OCI-M1 (cell line): ENCODE data around the gene DIP2C.
"Not testable (repeated sequence)": the region's sequence is repeated elsewhere in the genome, so short reads cannot be mapped to it uniquely, and the experiment has no call there.

Experiments
- DNase-seq: peaks from one replicate; lab custom pipeline; 2025; lab: John Stamatoyannopoulos, UW

The DIP2C gene

DNA sequence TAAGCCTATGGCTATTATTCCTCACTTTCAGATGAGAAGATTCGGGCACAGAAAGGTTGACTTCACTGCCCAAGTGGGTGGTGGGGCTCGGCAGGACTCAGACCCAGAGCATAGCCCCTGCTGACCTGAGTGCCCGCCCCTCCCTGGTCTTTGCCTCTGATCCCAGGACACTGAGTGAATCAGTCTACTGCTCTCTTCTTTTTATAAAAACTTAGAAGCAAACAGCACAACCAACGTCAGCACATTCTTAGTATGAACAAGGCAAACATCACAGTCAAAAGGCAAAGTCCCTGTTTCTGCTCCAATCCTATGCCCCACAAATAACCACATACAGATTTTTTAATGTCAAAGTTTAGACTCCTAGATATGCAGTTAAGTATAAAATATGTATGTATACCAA is 316.5 kb downstream of the DIP2C start:
- DNase-seq: no peak

DNA sequence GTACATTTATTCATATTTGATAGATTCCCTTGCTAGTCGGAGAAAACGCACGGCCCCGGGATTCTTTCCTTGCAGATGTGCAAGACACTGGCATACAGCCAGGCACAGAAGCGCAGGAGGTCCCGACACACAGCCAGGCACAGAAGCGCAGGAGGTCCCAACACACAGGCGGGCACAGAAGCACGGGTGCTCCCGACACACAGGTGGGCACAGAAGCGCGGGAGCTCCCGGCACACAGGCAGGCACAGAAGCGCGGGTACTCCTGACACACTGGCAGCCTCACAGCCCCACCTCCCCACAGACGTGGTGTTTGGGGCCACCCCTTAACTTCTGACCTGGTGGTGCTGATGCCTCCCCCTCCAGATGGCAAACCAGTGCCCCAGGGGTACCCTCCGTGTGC is 316.9 kb downstream of the DIP2C start:
- no peak for DNase-seq

DNA sequence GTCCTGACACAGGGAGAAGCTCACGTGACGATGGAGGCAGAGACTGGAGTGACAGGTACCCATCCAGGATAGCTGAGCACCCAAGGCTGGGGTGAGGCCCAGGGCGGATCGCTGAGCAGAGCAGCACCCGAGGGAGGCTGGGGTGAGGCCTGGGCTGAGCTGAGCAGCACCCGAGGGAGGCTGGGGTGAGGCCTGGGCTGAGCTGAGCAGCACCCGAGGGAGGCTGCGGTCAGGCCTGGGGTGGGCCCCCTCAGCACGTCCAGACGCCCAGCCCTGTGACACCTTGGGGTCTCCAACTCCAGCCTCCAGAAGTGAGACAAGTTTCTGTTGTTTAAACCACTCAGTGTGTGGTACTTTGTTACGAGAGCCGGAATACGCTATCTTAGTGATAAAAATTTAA is 318.0 kb downstream of the DIP2C start:
- no peak for DNase-seq

DNA sequence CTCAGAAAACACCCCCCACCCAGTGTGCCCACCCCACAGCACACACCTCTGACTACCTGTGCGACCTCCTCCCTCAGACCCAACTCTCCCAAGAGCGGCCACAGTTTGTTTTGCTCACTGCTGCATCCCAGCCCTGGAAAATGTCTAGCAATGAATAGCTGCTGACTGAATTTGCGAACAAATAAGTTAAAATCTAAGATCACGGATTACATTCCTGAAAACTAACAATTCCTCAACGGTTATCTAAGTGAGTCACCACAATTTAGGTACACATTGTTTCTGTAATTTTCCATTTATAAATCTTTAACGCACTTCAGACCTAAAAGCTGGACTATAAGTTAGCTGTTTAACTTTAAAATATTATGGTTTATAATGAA is 319.0 kb downstream of the DIP2C start:
- no peak for DNase-seq

DNA sequence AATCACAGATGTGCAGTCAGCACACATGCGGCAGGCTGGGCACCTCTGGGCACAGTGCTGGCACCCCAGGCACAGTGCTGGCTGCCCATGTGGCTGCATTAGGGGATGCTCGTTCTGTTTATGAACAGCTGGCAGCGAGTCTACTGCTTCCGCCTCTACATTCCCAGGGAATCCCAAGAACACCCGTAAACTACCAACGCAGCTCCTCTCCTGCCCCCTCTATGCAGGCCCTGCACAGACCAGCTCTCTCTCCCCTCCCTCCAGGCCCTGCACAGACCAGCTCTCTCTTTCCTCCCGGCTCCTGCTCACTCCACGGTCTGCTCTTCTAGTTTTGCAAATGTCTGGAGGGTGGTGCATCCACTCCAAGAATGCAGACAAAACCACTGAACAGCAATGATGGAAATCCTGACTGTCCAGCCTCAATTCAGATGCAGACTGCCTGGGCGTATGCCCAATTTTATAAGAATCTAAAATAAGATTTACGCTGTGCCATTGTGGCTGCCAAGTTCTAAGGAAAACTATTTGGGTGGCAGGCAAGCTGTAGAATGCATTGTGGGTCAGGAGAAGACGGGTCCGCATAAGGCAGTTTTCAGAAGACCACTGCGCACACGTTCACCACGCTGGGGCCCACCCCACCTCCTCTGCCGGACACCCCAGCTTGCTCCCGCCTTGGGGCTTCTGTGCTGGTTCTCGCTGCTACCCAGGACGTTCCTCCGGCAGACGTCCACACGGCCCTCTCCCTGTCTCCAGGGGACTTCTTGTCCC is 319.6 kb downstream of the DIP2C start:
- no peak for DNase-seq

DNA sequence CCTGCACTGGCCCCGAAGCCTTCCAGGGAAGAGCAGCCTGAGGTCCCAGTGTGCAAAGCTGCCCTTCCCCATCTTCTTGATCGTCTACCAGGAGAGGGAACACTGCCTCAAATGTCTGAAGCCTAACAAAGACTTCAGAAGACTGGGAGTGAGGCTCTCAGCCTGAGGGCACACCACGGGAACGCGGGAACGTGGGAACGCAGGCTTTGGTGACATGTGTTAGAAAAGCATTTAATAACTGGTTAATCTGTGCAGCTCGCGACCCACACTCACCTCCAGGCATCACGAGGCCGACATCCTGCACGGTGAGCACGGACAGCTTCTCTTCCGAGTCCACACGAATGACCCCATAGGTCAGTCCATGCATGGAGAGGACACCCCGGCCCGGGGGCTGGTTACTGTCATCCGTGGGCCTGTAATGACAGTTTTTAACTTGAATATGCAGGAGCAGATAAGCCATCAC is 320.2 kb downstream of the DIP2C start:
- no peak for DNase-seq

DNA sequence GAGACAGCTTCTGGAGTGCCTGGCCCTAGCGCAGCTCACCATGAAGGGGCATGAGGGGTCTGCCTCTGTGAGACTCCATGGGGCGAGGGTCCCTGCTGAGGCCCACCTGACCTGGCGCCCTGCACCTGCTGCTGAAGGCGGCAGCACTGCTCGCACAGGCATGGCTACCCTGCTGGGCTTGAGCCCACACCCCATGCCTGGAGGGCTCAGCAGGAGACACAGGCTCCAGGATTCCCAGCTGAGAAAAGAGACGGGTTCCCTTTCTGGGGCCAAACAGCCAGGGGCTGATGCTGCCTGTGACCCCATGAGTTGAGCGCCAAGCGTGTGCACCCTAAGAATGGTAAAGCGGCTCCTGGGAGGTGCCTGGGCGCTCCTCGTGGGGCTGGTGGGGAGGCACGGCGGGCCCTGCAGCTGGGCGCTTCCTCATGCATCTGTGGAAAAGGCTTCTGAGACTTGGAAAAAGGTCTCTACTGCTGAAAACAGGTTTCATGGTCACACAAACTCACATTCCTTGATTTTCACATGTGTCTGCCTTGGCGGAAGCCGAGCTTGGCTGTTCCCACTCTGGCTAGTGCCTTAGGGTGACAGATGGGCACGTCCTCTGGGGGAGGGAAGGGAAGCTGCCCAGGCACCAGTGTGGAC is 320.8 kb downstream of the DIP2C start:
- DNase-seq: no peak

DNA sequence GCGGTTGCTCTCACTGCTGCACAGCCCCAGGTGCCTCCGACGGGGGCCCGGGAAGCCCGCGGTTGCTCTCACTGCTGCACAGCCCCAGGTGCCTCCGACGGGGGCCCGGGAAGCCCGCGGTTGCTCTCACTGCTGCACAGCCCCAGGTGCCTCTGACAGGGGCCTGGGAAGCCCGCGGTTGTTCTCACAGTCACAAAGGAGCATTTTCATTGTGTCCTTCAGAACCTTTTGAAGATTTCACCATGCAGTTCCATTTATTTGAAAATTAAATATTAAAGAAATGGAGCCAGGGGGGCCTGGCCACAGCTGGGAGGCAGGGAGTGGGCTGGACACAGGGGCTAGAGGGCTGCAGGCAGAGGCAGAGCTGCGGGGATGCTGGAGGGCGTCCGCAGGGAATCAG is 321.4 kb downstream of the DIP2C start:
- DNase-seq: not testable (repeated sequence)

DNA sequence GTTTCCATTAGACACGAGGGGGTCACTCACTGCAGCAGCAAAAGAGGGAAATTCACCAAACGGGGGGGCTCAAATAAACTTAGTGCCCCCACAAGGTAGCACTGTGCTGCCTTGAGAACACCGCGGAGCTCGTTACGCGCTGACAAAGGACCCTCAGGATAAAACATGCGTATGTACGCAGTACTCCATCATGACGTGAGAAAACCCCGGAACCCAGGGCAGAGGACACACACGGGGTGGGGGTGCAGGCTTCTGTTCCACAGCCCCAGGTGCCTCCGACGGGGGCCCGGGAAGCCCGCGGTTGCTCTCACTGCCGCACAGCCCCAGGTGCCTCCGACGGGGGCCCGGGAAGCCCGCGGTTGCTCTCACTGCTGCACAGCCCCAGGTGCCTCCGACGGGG is 321.8 kb downstream of the DIP2C start:
- no peak for DNase-seq

DNA sequence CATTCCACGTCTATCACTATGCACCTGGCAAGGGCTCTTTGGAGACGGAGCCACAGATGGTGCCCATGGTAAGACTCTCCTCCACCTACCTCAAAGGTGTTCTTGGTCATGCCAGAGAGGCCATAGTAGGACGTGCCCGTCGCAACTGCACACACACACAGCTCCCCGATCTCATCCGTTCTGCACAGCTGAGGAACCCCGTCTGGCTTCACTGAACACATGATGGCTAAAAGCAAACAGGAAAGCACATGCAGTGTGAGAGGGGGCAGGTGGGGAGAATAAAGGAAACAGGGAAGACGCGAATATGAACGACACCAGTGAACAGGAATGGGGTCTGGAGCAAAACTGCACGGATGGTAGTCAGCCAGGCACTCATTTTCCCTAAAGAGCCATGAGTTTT is 323.3 kb downstream of the DIP2C start:
- no peak for DNase-seq

DNA sequence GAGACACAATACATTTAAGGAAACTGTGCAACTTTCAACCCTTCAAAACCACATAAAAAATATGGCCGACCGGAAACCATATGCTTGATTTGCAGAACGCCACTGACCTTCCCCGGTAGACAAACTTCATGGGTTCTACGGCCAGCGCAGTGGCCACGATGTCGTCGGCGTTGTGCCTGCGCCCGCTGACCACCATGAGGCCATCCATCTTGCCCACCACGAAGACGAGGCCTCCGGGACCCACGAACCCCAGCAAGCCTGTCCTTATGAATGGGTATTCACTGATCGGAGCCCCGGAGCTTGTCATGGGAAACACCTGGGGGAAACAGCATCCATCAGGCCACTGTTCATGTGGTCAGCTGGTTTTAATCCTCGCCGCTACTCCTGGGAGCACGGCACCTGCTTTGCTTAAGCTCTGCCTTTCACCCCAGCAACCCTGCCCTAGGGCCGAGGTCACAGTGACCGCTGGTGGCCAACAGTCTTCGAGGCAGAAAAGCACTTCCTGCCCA is 325.1 kb downstream of the DIP2C start:
- no peak for DNase-seq

DNA sequence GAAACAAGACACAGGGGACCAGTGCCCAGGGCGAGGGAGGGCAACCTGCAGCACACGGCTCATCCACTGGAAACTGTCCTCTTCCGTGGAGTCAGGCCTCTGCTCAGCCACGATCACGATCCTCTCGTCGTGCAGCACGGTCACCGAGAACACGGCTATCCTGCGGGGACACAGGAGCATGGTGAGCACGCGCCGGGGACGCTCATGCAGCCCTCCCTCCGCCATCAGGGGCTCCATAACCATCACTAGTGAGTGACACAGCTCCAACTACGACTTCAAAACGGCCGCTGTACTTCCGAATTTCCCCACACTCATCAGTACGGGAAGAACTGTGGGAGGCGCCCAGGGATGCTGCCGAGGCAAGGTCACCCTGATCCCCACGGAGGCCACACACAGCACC is 326.3 kb downstream of the DIP2C start:
- no peak for DNase-seq

DNA sequence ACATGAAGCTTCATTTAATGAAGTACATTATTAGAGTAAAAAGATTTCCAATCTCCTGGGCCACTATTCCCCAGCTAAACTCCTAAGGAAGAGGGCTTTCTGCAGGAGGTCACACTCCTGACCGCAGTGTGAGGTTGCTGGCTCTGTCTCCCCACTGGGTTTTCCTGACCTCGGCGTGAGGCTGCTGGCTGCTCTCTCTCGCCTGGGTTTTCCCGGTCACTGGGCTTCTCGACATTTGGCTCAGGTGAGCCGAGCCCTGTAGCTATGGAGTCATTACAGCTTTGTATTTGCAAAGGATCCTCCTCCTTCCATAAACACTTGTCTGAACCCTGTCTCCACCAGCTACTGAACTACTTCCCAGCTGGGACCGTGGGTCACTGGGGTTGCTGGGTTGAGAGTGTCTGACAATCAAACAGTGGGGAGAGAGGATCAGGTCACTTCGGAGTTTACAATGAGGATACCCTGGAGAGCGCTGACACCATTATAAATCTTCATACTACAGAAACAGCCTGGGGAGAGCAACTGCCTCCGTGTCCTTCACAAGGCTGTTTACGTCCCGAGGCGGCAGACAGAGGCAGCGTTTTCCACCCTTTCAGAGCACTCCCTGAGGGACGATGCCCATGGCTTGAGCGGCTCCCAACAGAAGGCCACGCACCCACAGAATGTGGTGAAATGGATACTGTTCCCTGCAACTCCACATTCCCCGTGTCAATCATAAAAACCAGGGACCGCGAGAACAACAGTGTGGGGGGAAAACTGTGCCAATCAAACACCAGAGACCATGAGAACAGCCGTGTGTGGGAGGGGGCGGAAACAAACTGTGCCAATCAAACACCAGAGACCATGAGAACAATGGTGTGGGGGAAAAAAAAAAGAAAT is 328.0 kb downstream of the DIP2C start:
- no peak for DNase-seq

DNA sequence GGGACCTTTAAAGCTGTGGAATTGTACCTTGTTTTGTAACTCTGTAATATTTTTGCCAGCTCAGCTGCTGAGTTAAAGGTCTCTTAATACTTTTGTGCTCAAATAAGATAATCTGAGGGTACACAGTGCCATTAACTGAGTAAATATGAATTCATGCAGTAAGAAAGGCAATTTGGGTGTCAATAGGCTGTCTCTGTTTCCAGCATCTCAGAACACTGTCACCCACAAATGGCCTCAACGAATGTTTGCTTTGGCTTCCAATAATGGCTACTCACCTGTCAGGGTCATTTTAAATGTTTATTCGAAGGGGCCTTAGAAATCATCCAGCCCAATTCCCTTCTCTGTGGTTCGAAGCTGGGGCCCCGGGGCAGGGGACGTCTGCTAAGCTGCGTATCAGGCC is 328.8 kb downstream of the DIP2C start:
- no peak for DNase-seq

DNA sequence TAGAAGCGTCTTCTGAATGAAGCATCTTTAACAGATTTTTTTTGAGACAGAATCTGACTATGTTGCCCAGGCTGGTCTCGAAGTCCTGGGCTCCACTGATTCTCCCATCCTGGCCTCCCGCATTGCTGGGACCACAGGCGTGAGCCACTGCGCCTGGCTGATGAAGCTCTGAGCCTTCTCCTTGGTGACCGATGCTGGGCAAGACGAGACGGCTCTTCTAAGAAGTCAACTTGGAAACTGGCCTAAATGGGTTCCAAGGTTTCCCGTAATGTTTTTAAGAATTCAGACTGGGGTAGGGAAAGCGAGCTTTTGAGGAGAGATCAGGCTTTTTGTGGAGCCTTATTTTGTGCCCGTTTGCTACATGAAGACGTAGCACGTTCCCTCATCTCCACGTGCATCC is 329.7 kb downstream of the DIP2C start:
- no peak for DNase-seq

DNA sequence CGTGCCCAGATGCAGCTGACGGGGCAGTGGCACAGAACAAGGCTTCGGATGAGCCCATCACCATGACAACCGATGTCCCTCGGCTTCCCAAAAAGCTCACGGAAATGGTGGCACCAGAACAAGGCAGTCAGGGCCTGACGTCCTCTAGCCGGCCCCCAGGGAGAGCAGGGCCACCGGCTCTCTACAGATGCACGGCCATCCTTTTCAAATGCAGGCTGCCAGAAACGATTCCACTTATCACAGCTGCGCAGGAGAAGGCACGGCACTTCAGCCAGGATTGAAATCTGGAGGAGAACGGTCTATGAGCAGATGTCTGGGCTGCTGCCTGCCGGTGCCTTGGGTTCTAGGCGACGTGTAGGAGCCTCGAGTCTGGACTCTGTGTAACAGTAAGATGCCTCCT is 330.4 kb downstream of the DIP2C start:
- no peak for DNase-seq

DNA sequence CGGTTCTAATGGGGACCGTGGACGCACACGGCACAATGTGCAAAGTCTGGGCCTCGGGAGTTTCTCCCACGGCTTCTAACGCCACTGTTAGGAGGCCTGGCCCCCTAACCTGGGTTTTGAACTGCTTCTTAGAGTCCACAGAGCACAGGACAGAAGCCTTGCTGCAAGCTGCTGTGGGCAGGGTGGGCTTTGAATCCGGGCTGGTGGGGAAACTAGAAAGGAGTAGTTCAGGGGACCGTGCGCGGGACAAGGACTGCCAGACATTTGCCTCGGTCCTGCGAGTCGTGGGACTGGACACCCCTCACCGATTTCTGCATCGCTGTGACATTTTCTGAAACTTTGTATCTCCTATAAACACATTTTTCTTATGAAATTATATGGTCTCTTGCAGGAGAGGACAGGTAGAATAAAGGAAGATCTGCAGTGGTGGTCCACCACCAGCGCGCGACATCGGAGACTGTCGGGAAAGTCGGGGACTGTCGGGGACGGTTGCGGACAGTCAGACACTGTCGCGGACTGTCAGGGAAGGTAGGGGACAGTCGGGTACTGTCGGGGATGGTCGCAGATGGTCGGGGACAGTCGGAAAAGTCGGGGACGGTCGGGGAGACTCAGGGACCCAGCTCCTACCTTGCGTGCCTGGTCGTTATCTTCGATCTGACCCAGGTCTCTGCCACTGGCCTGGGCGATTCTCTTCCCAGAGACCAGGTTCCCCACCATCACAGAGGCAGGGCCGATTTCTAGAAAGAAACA is 332.1 kb downstream of the DIP2C start:
- no peak for DNase-seq

DNA sequence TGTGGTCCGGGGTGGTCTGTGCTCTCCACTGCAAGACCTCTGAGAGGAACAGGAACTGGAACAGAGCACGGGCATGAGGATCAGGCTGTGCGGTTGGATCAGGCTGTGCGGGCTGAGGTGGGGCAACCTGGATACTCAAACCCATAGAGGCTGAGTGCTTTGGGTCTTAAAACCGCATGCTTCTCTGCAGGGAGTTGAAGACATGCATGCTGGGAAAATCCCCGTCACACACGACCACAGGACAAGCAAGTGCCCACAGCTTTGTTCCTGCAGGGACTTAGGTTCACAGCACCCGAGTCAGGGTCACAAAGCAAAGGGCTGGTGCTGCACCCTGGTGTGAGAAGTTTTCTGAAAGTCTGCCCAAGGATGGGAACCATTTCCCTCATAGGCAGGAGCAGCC is 333.0 kb downstream of the DIP2C start:
- DNase-seq: no peak

DNA sequence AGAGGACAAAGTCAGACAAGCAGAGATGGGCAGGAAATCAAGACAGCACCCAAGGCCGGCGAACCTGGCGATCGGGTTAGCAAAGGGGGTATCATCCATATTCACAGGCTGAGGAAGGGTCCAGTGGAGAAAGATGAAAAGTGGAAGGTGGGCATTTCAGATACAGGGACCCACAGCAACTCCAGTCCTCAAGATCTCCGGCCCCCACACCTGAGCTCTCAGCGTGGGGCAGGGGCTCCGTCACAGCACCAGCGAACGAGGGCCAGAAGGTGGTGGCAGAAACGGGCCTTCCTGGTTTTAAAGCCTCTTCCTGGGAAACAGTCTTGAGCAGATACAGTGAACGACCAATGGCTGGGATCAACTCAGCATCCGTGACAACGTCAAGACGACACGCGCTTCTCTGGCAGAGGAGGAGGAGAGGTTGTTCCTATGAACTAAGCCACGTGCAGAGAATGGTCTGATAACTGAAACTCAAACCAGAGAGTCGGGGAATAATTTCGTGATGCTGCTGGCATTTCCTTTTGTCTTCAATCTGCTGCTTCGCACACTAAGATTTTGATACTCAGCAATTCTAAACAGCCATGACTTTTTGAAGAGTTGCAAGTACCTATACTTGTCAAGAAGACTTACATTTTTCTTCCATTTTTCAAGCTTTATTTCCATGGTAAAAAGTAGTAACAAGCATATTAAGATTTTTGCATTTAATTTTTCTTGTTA is 334.4 kb downstream of the DIP2C start:
- no peak for DNase-seq

DNA sequence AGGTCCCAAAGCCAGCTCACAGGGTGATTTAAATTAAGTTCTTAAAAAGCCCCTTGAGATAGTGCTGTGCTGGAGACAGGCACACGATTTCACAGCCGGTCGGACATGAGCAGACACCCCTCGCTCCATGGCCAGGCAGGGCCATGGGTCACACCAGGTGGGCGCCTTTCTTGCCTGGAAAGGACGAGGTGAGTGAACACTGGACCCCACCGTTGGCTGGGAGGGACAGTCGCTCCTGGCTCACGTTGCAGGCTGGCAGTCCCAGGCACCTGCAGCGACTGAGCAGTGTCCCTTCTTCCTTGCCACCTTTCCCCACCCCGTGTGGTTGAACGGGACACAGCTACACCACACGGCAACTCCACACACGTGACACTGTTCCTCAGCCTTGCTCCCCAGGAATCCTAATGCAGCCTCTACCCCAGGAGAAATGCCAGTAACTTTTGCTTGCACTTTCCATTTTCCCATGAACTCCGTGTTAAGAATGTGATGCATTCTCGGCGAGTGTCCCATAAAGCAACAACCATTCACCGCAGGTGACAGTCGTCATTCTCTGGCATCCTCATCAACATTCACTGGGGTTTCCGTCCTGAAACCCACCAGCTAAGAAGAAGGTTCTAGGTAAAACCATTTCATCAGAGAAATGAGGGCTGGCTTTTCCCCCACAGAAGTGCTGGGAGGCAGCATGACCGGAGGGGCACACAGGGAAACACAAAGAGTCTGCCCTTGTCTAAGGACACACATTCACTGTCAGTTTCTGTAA is 336.8 kb downstream of the DIP2C start:
- DNase-seq: no peak
